Uterus (tissue), 4 donors: ENCODE data around the gene MAML2. TPM values are rescaled to one million over a fixed set of nuclear protein-coding genes. Genes with fewer than 3 reads are reported as not detected.

ENCODE experiments used
- DNase-seq, 2 donors: peaks; one replicate each; pipeline ENCODE4 v3.0.0-alpha.2; 2019 to 2020
- H3K27ac ChIP-seq, 2 donors: fragments of 200-600 bp; sonication (generic); 1 replicate in 1 of 2; 2 replicates in 1 of 2; pipeline ENCODE4 v1.5.1; 2016 to 2018
- H3K27me3 ChIP-seq, 2 donors: fragments of 200-600 bp; sonication (generic); one replicate each; pipeline ENCODE4 v1.5.1; 2018 to 2019; ENCODE audit warnings: control low read depth in 1 of 2
- H3K36me3 ChIP-seq, 2 donors: fragments of 200-600 bp; sonication (generic); one replicate each; pipeline ENCODE4 v1.5.1; 2019; ENCODE audit warnings: control low read depth in 1 of 2
- H3K4me1 ChIP-seq, 2 donors: fragments of 200-600 bp; sonication (generic); one replicate each; pipeline ENCODE4 v1.5.1; 2018 to 2019; ENCODE audit warnings: control low read depth in 1 of 2
- H3K4me3 ChIP-seq, 2 donors: fragments of 200-600 bp; sonication (generic); 1 replicate in 1 of 2; 2 replicates in 1 of 2; pipeline ENCODE4 v1.5.1; 2018 to 2019; ENCODE audit warnings: mild to moderate bottlenecking in 1 of 2
- H3K9me3 ChIP-seq, 2 donors: fragments of 200-600 bp; sonication (generic); one replicate each; pipeline ENCODE4 v1.5.1; 2019; ENCODE audit warnings: control low read depth in 1 of 2
- CTCF ChIP-seq, 4 experiments: fragments of 200-600 bp in 2 of 4; fragments of 450-650 bp in 2 of 4; sonication (generic) in 2 of 4; IDR thresholded peaks; one replicate each; pipeline ENCODE4 v1.5.1; 2016 to 2019; ENCODE audit warnings: antibody characterized with exemption in 4 of 4, mild to moderate bottlenecking in 2 of 4, moderate library complexity in 1 of 4
- POLR2A ChIP-seq, 2 donors: fragments of 450-650 bp; IDR thresholded peaks; one replicate each; pipeline ENCODE4 v1.6.1; 2016; ENCODE audit warnings: antibody characterized with exemption in 2 of 2, mild to moderate bottlenecking in 1 of 2, moderate library complexity in 1 of 2
- intact Hi-C: fragments of 100-400 bp; cut with DNase I; formaldehyde crosslinking; loops from one replicate; pipeline ENCODE4 v1.15.1; 2023; ENCODE audit warnings: low total_unique reads
- total RNA-seq, 4 donors: library from RNA; depleted of rRNA in 3 of 4; stranded (reverse); fragments of >200 nt in 3 of 4; gene quantifications; one replicate each; pipeline versions ENCODE4 v1.1.0 to v1.2.4, GENCODE V29; 2014 to 2023
- donor health status: DM: yes; HTN: yes; CAD: no.

Gene MAML2
- total RNA-seq, 4 donors from 2014 or later = 8.2 to 35.9 (median 19.8) TPM

GRCh38 chr11:96112192-96113128 is 230.5 kb downstream of the MAML2 start:
- TF ChIP-seq POLR2A (IDR thresholded peaks at IDR 0.05) (no peak), CTCF (IDR thresholded peaks at IDR 0.05) (no peak)
- Histone ChIP-seq H3K27me3 (no peaks in the 10 kb centered on the region), H3K4me1 (no peaks in the 10 kb centered on the region), H3K9me3 (no peaks in the 10 kb centered on the region), H3K27ac (peak overlapping the region; percentile 75 to 88), H3K4me3 (no peak overlapping the region), H3K36me3 (no peaks in the 10 kb centered on the region)
- intact Hi-C loops = no loop called here
- DNase-seq = no peak

- Histone ChIP-seq H3K4me1 (no peaks in the 10 kb centered on the region), H3K27ac (peak overlapping the region in 1 of 2 donors; percentile 88), H3K4me3 (no peak overlapping the region), H3K9me3 (no peaks in the 10 kb centered on the region), H3K36me3 (no peaks in the 10 kb centered on the region), H3K27me3 (no peaks in the 10 kb centered on the region)
- no peak for TF ChIP-seq CTCF (IDR thresholded peaks at IDR 0.05)
- no peak for TF ChIP-seq POLR2A (IDR thresholded peaks at IDR 0.05)
- intact Hi-C loops = no loop called here
- DNase-seq = no peak
These were observed 231.7 kb downstream of the MAML2 start for GRCh38 chr11:96111308-96111707.

- intact Hi-C loops = no loop called here
- Histone ChIP-seq H3K9me3 (no peaks in the 10 kb centered on the region), H3K27me3 (no peaks in the 10 kb centered on the region), H3K27ac (no peak overlapping the region), H3K4me3 (no peak overlapping the region), H3K4me1 (no peaks in the 10 kb centered on the region), H3K36me3 (no peaks in the 10 kb centered on the region)
- TF ChIP-seq CTCF (IDR thresholded peaks at IDR 0.05) (no peak), POLR2A (IDR thresholded peaks at IDR 0.05) (no peak)
- DNase-seq = no peak
These were observed 232.7 kb downstream of the MAML2 start for GRCh38 chr11:96110302-96110701.

GRCh38 chr11:96109331-96110030 is 233.5 kb downstream of the MAML2 start:
- Histone ChIP-seq H3K27ac (no peak overlapping the region), H3K36me3 (no peaks in the 10 kb centered on the region), H3K9me3 (no peaks in the 10 kb centered on the region), H3K27me3 (no peaks in the 10 kb centered on the region), H3K4me1 (no peaks in the 10 kb centered on the region), H3K4me3 (no peak overlapping the region)
- intact Hi-C loops = no loop called here
- no peak for TF ChIP-seq POLR2A (IDR thresholded peaks at IDR 0.05)
- TF ChIP-seq CTCF (IDR thresholded peaks at IDR 0.05) = no peak
- no peak for DNase-seq
